H9 (cell line): ENCODE results near the gene FST. TPM values are rescaled to one million over a fixed set of nuclear protein-coding genes. Genes with fewer than 3 reads are reported as not detected.

ENCODE experiments used
- DNase-seq: peaks from one replicate; pipeline ENCODE4 v3.0.0-alpha.2; 2017
- H2AFZ ChIP-seq: one replicate; pipeline ENCODE4 v1.6.1; 2013; ENCODE audit warnings: mild to moderate bottlenecking, low read length, control low read depth, moderate library complexity
- H2AK5ac ChIP-seq: 2 replicates; pipeline ENCODE4 v1.6.1; 2013; ENCODE audit warnings: low read length, control low read depth, mixed read lengths; ENCODE audit not compliant: insufficient read length
- H2BK120ac ChIP-seq: one replicate; pipeline ENCODE4 v1.6.1; 2013; ENCODE audit warnings: low read depth, mild to moderate bottlenecking, low read length, control low read depth, inconsistent platforms; ENCODE audit not compliant: poor library complexity, severe bottlenecking
- H2BK12ac ChIP-seq: 2 replicates; pipeline ENCODE4 v1.6.1; 2013; ENCODE audit warnings: low read length, control low read depth, mixed read lengths, low read depth; ENCODE audit not compliant: insufficient read length
- H2BK15ac ChIP-seq: 2 replicates; pipeline ENCODE4 v1.6.1; 2013; ENCODE audit warnings: low read depth, low read length, control low read depth
- H2BK20ac ChIP-seq: one replicate; pipeline ENCODE4 v1.6.1; 2013; ENCODE audit warnings: low read depth, mild to moderate bottlenecking, low read length, control low read depth, inconsistent platforms; ENCODE audit not compliant: poor library complexity, severe bottlenecking
- H2BK5ac ChIP-seq: 2 replicates; pipeline ENCODE4 v1.6.1; 2013; ENCODE audit warnings: low read length, control low read depth, mixed read lengths; ENCODE audit not compliant: insufficient read length
- H3K14ac ChIP-seq: 2 replicates; pipeline ENCODE4 v1.6.1; 2013; ENCODE audit warnings: low read length, control low read depth; ENCODE audit not compliant: insufficient read depth
- H3K18ac ChIP-seq: 2 replicates; pipeline ENCODE4 v1.6.1; 2013; ENCODE audit warnings: low read depth, mild to moderate bottlenecking, mixed read lengths, low read length, control low read depth; ENCODE audit not compliant: insufficient read length
- H3K23ac ChIP-seq: 2 replicates; pipeline ENCODE4 v1.6.1; 2013; ENCODE audit warnings: low read length, control low read depth, mixed read lengths, low read depth; ENCODE audit not compliant: insufficient read length
- H3K23me2 ChIP-seq: 2 replicates; pipeline ENCODE4 v1.6.1; 2013; ENCODE audit warnings: low read depth, mild to moderate bottlenecking, mixed read lengths, low read length, control low read depth; ENCODE audit not compliant: insufficient read length, poor library complexity, severe bottlenecking
- H3K27ac ChIP-seq: 2 replicates; pipeline ENCODE4 v1.5.1; 2013; ENCODE audit warnings: low read length, control low read depth, mixed read lengths, low read depth; ENCODE audit not compliant: insufficient read length
- H3K27me3 ChIP-seq: 2 replicates; pipeline ENCODE4 v1.6.1; 2013; ENCODE audit warnings: low read length, control low read depth, inconsistent platforms; ENCODE audit not compliant: insufficient read depth
- H3K4ac ChIP-seq: 2 replicates; pipeline ENCODE4 v1.6.1; 2013; ENCODE audit warnings: low read depth, mild to moderate bottlenecking, control low read depth, inconsistent platforms, low read length, moderate library complexity
- H3K4me1 ChIP-seq: 2 replicates; pipeline ENCODE4 v1.6.1; 2013; ENCODE audit warnings: low read length, control low read depth, inconsistent platforms; ENCODE audit not compliant: insufficient read depth
- H3K4me2 ChIP-seq: 2 replicates; pipeline ENCODE4 v1.6.1; 2013; ENCODE audit warnings: low read length, control low read depth, mixed read lengths; ENCODE audit not compliant: insufficient read length, insufficient read depth
- H3K56ac ChIP-seq: 2 replicates; pipeline ENCODE4 v1.6.1; 2013; ENCODE audit warnings: low read depth, mild to moderate bottlenecking, mixed read lengths, low read length, control low read depth; ENCODE audit not compliant: insufficient read length
- H3K79me1 ChIP-seq: 2 replicates; pipeline ENCODE4 v1.6.1; 2013; ENCODE audit warnings: low read depth, mild to moderate bottlenecking, moderate library complexity, low read length, control low read depth, inconsistent platforms; ENCODE audit not compliant: insufficient read depth, poor library complexity, severe bottlenecking
- H3K79me2 ChIP-seq: 2 replicates; pipeline ENCODE4 v1.6.1; 2013; ENCODE audit warnings: low read length, control low read depth, inconsistent platforms; ENCODE audit not compliant: insufficient read depth
- H3K9ac ChIP-seq: 2 replicates; pipeline ENCODE4 v1.6.1; 2013; ENCODE audit warnings: low read length, control low read depth, mixed read lengths; ENCODE audit not compliant: insufficient read length; ENCODE audit errors: extremely low read depth
- H3K9me3 ChIP-seq: one replicate; pipeline ENCODE4 v1.6.1; 2013; ENCODE audit warnings: low read depth, low read length, inconsistent platforms; ENCODE audit not compliant: control insufficient read depth
- H3T11ph ChIP-seq: one replicate; pipeline ENCODE4 v1.6.1; 2013; ENCODE audit warnings: mild to moderate bottlenecking, low read length, control low read depth, inconsistent platforms
- H4K20me1 ChIP-seq: one replicate; pipeline ENCODE4 v1.6.1; 2013; ENCODE audit not compliant: control insufficient read depth, insufficient read length, insufficient read depth
- H4K5ac ChIP-seq: 2 replicates; pipeline ENCODE4 v1.6.1; 2013; ENCODE audit warnings: low read depth, mild to moderate bottlenecking, mixed read lengths, low read length, control low read depth; ENCODE audit not compliant: insufficient read length
- H4K8ac ChIP-seq: replicated peaks from 2 replicates; pipeline ENCODE4 v1.6.1; 2013; ENCODE audit warnings: low read length, control low read depth, mixed read lengths, low read depth; ENCODE audit not compliant: insufficient read length
- H4K91ac ChIP-seq: 2 replicates; pipeline ENCODE4 v1.6.1; 2013; ENCODE audit warnings: low read depth, mild to moderate bottlenecking, moderate library complexity, mixed read lengths, low read length, control low read depth; ENCODE audit not compliant: insufficient read length
- H3K27ac Mint-ChIP-seq, 3 experiments: 2 replicates in 2 of 3; 3 replicates in 1 of 3; pipeline ENCODE4 v1.8.0; 2020 to 2021; ENCODE audit warnings: mixed read lengths in 3 of 3, mild to moderate bottlenecking in 1 of 3, moderate library complexity in 1 of 3
- H3K27me3 Mint-ChIP-seq: 2 replicates; pipeline ENCODE4 v1.8.0; 2021; ENCODE audit warnings: low read depth, mild to moderate bottlenecking, moderate library complexity, mixed read lengths
- H3K36me3 Mint-ChIP-seq, 3 experiments: 2 replicates in 2 of 3; 3 replicates in 1 of 3; pipeline ENCODE4 v1.8.0; 2020 to 2021; ENCODE audit warnings: low read depth in 3 of 3, mixed read lengths in 3 of 3; ENCODE audit not compliant: insufficient read depth in 1 of 3
- H3K4me1 Mint-ChIP-seq, 2 experiments: 2 replicates each; pipeline ENCODE4 v1.8.0; 2020; ENCODE audit warnings: mixed read lengths in 2 of 2
- H3K4me3 Mint-ChIP-seq, 2 experiments: 2 replicates in 1 of 2; 3 replicates in 1 of 2; pipeline ENCODE4 v1.8.0; 2020 to 2021; ENCODE audit warnings: mild to moderate bottlenecking in 2 of 2, mixed read lengths in 2 of 2, moderate library complexity in 1 of 2
- H3K9me3 Mint-ChIP-seq, 2 experiments: 2 replicates in 1 of 2; 3 replicates in 1 of 2; pipeline ENCODE4 v1.8.0; 2020; ENCODE audit warnings: mild to moderate bottlenecking in 2 of 2, mixed read lengths in 2 of 2, moderate library complexity in 1 of 2
- WGBS: extraction: QIAGEN DNeasy Blood & Tissue Kit; methylation state at CpG from one replicate; pipeline ENCODE4 v1.1.7; 2013; ENCODE audit warnings: missing lambda C conversion rate, low lambda C conversion rate, mixed read lengths; ENCODE audit not compliant: insufficient read length; ENCODE audit errors: extremely low coverage; 5-methylcytosine and 5-hydroxymethylcytosine counted together
- total RNA-seq: library from RNA; stranded (reverse); gene quantifications from 2 replicates; pipeline ENCODE4 v1.2.1, GENCODE V29; 2021
- TF ChIP-seq, protein P1 (sequence below): fragments of 200-600 bp; sonication (generic); conservative IDR thresholded peaks from 3 replicates; pipeline ENCODE4 v1.8.0; 2021; ENCODE audit warnings: antibody characterized with exemption, mild to moderate bottlenecking

Gene FST
- total RNA-seq, 1 experiment from 2014 or later, result 111 TPM

DNA sequence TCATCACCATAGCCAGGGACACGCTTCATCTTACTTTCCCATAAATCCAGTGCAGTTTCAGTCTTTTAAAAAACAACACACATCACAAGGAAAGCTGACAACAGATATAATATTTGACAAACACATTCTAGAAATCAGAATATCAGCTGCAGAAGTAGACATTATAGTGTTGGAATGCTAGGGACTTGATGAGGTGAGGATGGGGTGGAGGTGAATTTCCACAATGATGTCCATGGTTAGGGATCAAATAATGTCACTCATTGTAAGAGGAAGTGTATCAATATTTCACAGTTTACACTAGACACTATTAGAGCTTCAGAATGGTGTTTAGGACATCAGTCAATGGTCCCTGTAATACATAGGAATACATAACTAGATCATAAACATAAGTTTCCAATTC, 7.0 kb downstream of the FST start:
- no peak overlapping the region for H2BK15ac ChIP-seq
- no peak overlapping the region for H3K4ac ChIP-seq
- no peak overlapping the region for H3K27ac ChIP-seq
- no peak overlapping the region for H2AFZ ChIP-seq
- H3K27me3 ChIP-seq, result no peaks in the 10 kb centered on the region
- H3K4me1 ChIP-seq, result peaks cover 5% of the 10 kb centered on the region; the same call in 1 of the 2 replicates
- no peak overlapping the region for H3K4me3 Mint-ChIP-seq
- H3T11ph ChIP-seq, result no peak overlapping the region
- no peak overlapping the region for H2AK5ac ChIP-seq
- H2BK20ac ChIP-seq, result no peak overlapping the region
- TF ChIP-seq, protein P1, sequence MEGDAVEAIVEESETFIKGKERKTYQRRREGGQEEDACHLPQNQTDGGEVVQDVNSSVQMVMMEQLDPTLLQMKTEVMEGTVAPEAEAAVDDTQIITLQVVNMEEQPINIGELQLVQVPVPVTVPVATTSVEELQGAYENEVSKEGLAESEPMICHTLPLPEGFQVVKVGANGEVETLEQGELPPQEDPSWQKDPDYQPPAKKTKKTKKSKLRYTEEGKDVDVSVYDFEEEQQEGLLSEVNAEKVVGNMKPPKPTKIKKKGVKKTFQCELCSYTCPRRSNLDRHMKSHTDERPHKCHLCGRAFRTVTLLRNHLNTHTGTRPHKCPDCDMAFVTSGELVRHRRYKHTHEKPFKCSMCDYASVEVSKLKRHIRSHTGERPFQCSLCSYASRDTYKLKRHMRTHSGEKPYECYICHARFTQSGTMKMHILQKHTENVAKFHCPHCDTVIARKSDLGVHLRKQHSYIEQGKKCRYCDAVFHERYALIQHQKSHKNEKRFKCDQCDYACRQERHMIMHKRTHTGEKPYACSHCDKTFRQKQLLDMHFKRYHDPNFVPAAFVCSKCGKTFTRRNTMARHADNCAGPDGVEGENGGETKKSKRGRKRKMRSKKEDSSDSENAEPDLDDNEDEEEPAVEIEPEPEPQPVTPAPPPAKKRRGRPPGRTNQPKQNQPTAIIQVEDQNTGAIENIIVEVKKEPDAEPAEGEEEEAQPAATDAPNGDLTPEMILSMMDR, result no peak
- no peak overlapping the region for H2BK5ac ChIP-seq
- peak overlapping the region in 1 of 3 experiments; percentile 55; a peak in 1 of 7 replicates for H3K27ac Mint-ChIP-seq
- H4K91ac ChIP-seq, result no peak overlapping the region
- H3K36me3 Mint-ChIP-seq, result peaks cover 19 to 50% (median 34%) of the 10 kb centered on the region in 3 experiments; a peak in 6 of 7 replicates
- no peak overlapping the region for H3K14ac ChIP-seq
- H3K4me2 ChIP-seq, result no peak overlapping the region
- H3K23me2 ChIP-seq, result peaks cover 3% of the 10 kb centered on the region
- no peak overlapping the region for H4K5ac ChIP-seq
- H4K8ac ChIP-seq, result no peak overlapping the region
- no peaks in the 10 kb centered on the region for H4K20me1 ChIP-seq
- H3K4me1 Mint-ChIP-seq, result peaks cover 12 to 25% of the 10 kb centered on the region in 2 experiments
- no peaks in the 10 kb centered on the region for H3K79me1 ChIP-seq
- no peak overlapping the region for H3K23ac ChIP-seq
- no peaks in the 10 kb centered on the region for H3K27me3 Mint-ChIP-seq
- no peaks in the 10 kb centered on the region for H3K9me3 Mint-ChIP-seq
- H3K9ac ChIP-seq, result no peak overlapping the region
- no peaks in the 10 kb centered on the region for H3K9me3 ChIP-seq
- H2BK120ac ChIP-seq, result no peak overlapping the region
- H3K18ac ChIP-seq, result no peak overlapping the region
- DNase-seq, result no peak
- no peak overlapping the region for H3K56ac ChIP-seq
- WGBS, result no CpG with 5 or more reads among the region's 1 CpG
- no peak overlapping the region for H2BK12ac ChIP-seq
- H3K79me2 ChIP-seq, result 0 out of 2 replicates have a peak, but pooled peaks cover 2% of the 10 kb centered on the region
